ENCODE data around the gene TBL2.
A peak's percentile ranks its signal among the peaks of the same experiment; 100 is the strongest.
"Not testable (repeated sequence)": the region's sequence is repeated elsewhere in the genome, so short reads cannot be mapped to it uniquely, and the experiment has no call there.

Gene TBL2

GRCh38 chr7:73585196-73585595, 6.8 kb upstream of the TBL2 start:
- no peaks in the 10 kb centered on the region for H3K9me3 ChIP-seq (ENCODE audit: severe bottlenecking)
- DNase-seq = no peak
- H3K4me3 ChIP-seq (ENCODE audit: low read depth, low read length) = no peak overlapping the region
- no peak overlapping the region for H3K27ac ChIP-seq
- no peaks in the 10 kb centered on the region for H3K27me3 ChIP-seq (ENCODE audit: insufficient read depth, low read depth, severe bottlenecking)
- no peak for TF ChIP-seq CTCF (IDR thresholded peaks at IDR 0.05; ENCODE audit: low read depth, low read length)
- H3K36me3 ChIP-seq = no peaks in the 10 kb centered on the region

- Histone ChIP-seq H3K9me3 (ENCODE audit: severe bottlenecking) (no peaks in the 10 kb centered on the region), H3K27ac (no peak overlapping the region), H3K36me3 (peaks cover 4% of the 10 kb centered on the region; the same call in 1 of the 2 replicates), H3K4me3 (ENCODE audit: low read depth, low read length) (no peak overlapping the region), H3K27me3 (ENCODE audit: insufficient read depth, low read depth, severe bottlenecking) (no peaks in the 10 kb centered on the region)
- TF ChIP-seq CTCF (IDR thresholded peaks at IDR 0.05; ENCODE audit: low read depth, low read length) = no peak
- DNase-seq = no peak
Observed at GRCh38 chr7:73582664-73583202, 4.4 kb upstream of the TBL2 start.

GRCh38 chr7:73581006-73581405, 2.6 kb upstream of the TBL2 start:
- H3K27me3 ChIP-seq (ENCODE audit: insufficient read depth, low read depth, severe bottlenecking); H3K27ac ChIP-seq; H3K36me3 ChIP-seq; H3K4me3 ChIP-seq (ENCODE audit: low read depth, low read length); DNase-seq; H3K9me3 ChIP-seq (ENCODE audit: severe bottlenecking): not testable (repeated sequence)

- peak overlapping the region; percentile 88 for H3K27ac ChIP-seq
- no peaks in the 10 kb centered on the region for H3K9me3 ChIP-seq (ENCODE audit: severe bottlenecking)
- H3K36me3 ChIP-seq = peaks cover 35% of the 10 kb centered on the region
- peak overlapping the region; percentile 87 for H3K4me3 ChIP-seq (ENCODE audit: low read depth, low read length)
- no peak for TF ChIP-seq CTCF (IDR thresholded peaks at IDR 0.05; ENCODE audit: low read depth, low read length)
- no peaks in the 10 kb centered on the region for H3K27me3 ChIP-seq (ENCODE audit: insufficient read depth, low read depth, severe bottlenecking)
- DNase-seq = no peak
Observed at GRCh38 chr7:73577627-73578341, 595 bp downstream of the TBL2 start.

GRCh38 chr7:73573791-73574190, 4.6 kb downstream of the TBL2 start:
- no peak for TF ChIP-seq CTCF (IDR thresholded peaks at IDR 0.05; ENCODE audit: low read depth, low read length)
- Histone ChIP-seq H3K4me3 (ENCODE audit: low read depth, low read length) (no peak overlapping the region), H3K27ac (no peak overlapping the region), H3K9me3 (ENCODE audit: severe bottlenecking) (no peaks in the 10 kb centered on the region), H3K36me3 (peaks cover 71% of the 10 kb centered on the region), H3K27me3 (ENCODE audit: insufficient read depth, low read depth, severe bottlenecking) (no peaks in the 10 kb centered on the region)
- no peak for DNase-seq

- no peak for TF ChIP-seq CTCF (IDR thresholded peaks at IDR 0.05; ENCODE audit: low read depth, low read length)
- Histone ChIP-seq H3K4me3 (ENCODE audit: low read depth, low read length) (no peak overlapping the region), H3K36me3 (peaks cover 70% of the 10 kb centered on the region), H3K27ac (no peak overlapping the region), H3K27me3 (ENCODE audit: insufficient read depth, low read depth, severe bottlenecking) (no peaks in the 10 kb centered on the region), H3K9me3 (ENCODE audit: severe bottlenecking) (no peaks in the 10 kb centered on the region)
- DNase-seq = no peak
Observed at GRCh38 chr7:73573276-73573675, 5.1 kb downstream of the TBL2 start.
